Tibial artery (tissue), 4 donors: ENCODE results near the gene PROC.

ENCODE experiments used
- DNase-seq, 2 donors: peaks; one replicate each; pipeline ENCODE4 v3.0.0-alpha.2; 2019
- H3K27ac ChIP-seq, 2 donors: fragments of 200-600 bp; sonication (generic) in 1 of 2; 1 replicate in 1 of 2; 2 replicates in 1 of 2; pipeline ENCODE4 v1.5.1; 2018 to 2019; ENCODE audit warnings: mild to moderate bottlenecking in 1 of 2
- H3K27me3 ChIP-seq, 2 donors: fragments of 200-600 bp; sonication (generic) in 1 of 2; one replicate each; pipeline versions ENCODE4 v1.5.1 to v1.6.0; 2016 to 2019
- H3K36me3 ChIP-seq, 3 donors: fragments of 200-600 bp; sonication (generic) in 2 of 3; one replicate each; pipeline ENCODE4 v1.5.1; 2016 to 2019; ENCODE audit warnings: mild to moderate bottlenecking in 2 of 3
- H3K4me1 ChIP-seq, 4 donors: fragments of 200-600 bp; sonication (generic) in 2 of 4; 1 replicate in 3 of 4; 2 replicates in 1 of 4; pipeline ENCODE4 v1.5.1; 2016 to 2019
- H3K4me3 ChIP-seq, 2 donors: fragments of 200-600 bp; sonication (generic) in 1 of 2; 1 replicate in 1 of 2; 2 replicates in 1 of 2; pipeline ENCODE4 v1.5.1; 2018 to 2019; ENCODE audit warnings: mild to moderate bottlenecking in 2 of 2
- H3K9me3 ChIP-seq, 3 donors: fragments of 200-600 bp; sonication (generic) in 1 of 3; one replicate each; pipeline ENCODE4 v1.5.1; 2016 to 2019
- intact Hi-C: fragments of 100-400 bp; cut with DNase I; formaldehyde crosslinking; loops from one replicate; pipeline ENCODE4 v1.15.0; 2023; ENCODE audit warnings: low total_unique reads
- TF ChIP-seq, protein P1 (sequence below), 2 experiments: fragments of 200-600 bp in 1 of 2; fragments of 450-650 bp in 1 of 2; IDR thresholded peaks; one replicate each; pipeline ENCODE4 v1.5.1; 2017 to 2019; ENCODE audit warnings: antibody characterized with exemption in 2 of 2, mild to moderate bottlenecking in 1 of 2, moderate library complexity in 1 of 2

The PROC gene

GRCh38 chr2:127420039-127420864 is 2.0 kb downstream of the PROC start:
- Histone ChIP-seq H3K9me3 (no peaks in the 10 kb centered on the region), H3K27ac (peak overlapping the region in 1 of 2 donors; percentile 32), H3K4me1 (peaks cover 0 to 47% (median 35%) of the 10 kb centered on the region in 4 donors), H3K36me3 (no peaks in the 10 kb centered on the region), H3K27me3 (peaks cover 2 to 26% of the 10 kb centered on the region in 2 donors), H3K4me3 (no peak overlapping the region)
- no peak for DNase-seq
- intact Hi-C loops, result no loop called here
- TF ChIP-seq, protein P1, sequence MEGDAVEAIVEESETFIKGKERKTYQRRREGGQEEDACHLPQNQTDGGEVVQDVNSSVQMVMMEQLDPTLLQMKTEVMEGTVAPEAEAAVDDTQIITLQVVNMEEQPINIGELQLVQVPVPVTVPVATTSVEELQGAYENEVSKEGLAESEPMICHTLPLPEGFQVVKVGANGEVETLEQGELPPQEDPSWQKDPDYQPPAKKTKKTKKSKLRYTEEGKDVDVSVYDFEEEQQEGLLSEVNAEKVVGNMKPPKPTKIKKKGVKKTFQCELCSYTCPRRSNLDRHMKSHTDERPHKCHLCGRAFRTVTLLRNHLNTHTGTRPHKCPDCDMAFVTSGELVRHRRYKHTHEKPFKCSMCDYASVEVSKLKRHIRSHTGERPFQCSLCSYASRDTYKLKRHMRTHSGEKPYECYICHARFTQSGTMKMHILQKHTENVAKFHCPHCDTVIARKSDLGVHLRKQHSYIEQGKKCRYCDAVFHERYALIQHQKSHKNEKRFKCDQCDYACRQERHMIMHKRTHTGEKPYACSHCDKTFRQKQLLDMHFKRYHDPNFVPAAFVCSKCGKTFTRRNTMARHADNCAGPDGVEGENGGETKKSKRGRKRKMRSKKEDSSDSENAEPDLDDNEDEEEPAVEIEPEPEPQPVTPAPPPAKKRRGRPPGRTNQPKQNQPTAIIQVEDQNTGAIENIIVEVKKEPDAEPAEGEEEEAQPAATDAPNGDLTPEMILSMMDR (IDR thresholded peaks at IDR 0.05), result no peak

DNA sequence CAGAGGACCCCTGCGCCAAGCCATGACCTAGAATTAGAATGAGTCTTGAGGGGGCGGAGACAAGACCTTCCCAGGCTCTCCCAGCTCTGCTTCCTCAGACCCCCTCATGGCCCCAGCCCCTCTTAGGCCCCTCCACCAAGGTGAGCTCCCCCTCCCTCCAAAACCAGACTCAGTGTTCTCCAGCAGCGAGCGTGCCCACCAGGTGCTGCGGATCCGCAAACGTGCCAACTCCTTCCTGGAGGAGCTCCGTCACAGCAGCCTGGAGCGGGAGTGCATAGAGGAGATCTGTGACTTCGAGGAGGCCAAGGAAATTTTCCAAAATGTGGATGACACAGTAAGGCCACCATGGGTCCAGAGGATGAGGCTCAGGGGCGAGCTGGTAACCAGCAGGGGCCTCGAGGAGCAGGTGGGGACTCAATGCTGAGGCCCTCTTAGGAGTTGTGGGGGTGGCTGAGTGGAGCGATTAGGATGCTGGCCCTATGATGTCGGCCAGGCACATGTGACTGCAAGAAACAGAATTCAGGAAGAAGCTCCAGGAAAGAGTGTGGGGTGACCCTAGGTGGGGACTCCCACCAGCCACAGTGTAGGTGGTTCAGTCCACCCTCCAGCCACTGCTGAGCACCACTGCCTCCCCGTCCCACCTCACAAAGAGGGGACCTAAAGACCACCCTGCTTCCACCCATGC is 3.0 kb downstream of the PROC start:
- peaks cover 2 to 26% of the 10 kb centered on the region in 2 donors for H3K27me3 ChIP-seq

GRCh38 chr2:127421871-127422558 is 3.8 kb downstream of the PROC start:
- intact Hi-C loops, result no loop called here
- H3K4me1 ChIP-seq, result peaks cover 0 to 34% (median 22%) of the 10 kb centered on the region in 4 donors
- TF ChIP-seq, protein P1 (IDR thresholded peaks at IDR 0.05), result no peak
- no peaks in the 10 kb centered on the region for H3K9me3 ChIP-seq
- no peaks in the 10 kb centered on the region for H3K36me3 ChIP-seq
- H3K4me3 ChIP-seq, result no peak overlapping the region
- no peak for DNase-seq
- H3K27me3 ChIP-seq, result peaks cover 2 to 26% of the 10 kb centered on the region in 2 donors
- H3K27ac ChIP-seq, result no peak overlapping the region

More for the DNA sequence above, 3.0 kb downstream of the PROC start:
- no peak overlapping the region for H3K4me3 ChIP-seq
- H3K36me3 ChIP-seq, result no peaks in the 10 kb centered on the region
- no peak overlapping the region for H3K27ac ChIP-seq
- intact Hi-C loops, result no loop called here
- H3K9me3 ChIP-seq, result no peaks in the 10 kb centered on the region
- DNase-seq, result no peak
- TF ChIP-seq, protein P1 (IDR thresholded peaks at IDR 0.05), result no peak
- H3K4me1 ChIP-seq, result peaks cover 0 to 37% (median 25%) of the 10 kb centered on the region in 4 donors

DNA sequence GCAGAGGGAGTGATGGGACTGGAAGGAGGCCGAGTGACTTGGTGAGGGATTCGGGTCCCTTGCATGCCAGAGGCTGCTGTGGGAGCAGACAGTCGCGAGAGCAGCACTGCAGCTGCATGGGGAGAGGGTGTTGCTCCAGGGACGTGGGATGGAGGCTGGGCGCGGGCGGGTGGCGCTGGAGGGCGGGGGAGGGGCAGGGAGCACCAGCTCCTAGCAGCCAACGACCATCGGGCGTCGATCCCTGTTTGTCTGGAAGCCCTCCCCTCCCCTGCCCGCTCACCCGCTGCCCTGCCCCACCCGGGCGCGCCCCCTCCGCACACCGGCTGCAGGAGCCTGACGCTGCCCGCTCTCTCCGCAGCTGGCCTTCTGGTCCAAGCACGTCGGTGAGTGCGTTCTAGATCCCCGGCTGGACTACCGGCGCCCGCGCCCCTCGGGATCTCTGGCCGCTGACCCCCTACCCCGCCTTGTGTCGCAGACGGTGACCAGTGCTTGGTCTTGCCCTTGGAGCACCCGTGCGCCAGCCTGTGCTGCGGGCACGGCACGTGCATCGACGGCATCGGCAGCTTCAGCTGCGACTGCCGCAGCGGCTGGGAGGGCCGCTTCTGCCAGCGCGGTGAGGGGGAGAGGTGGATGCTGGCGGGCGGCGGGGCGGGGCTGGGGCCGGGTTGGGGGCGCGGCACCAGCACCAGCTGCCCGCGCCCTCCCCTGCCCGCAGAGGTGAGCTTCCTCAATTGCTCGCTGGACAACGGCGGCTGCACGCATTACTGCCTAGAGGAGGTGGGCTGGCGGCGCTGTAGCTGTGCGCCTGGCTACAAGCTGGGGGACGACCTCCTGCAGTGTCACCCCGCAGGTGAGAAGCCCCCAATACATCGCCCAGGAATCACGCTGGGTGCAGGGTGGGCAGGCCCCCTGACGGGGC is 4.6 kb downstream of the PROC start:
- intact Hi-C loops, result no loop called here
- Histone ChIP-seq H3K4me3 (peak overlapping the region; percentile 11 to 13), H3K9me3 (no peaks in the 10 kb centered on the region), H3K4me1 (peaks cover 0 to 34% (median 22%) of the 10 kb centered on the region in 4 donors), H3K27ac (no peak overlapping the region), H3K36me3 (no peaks in the 10 kb centered on the region), H3K27me3 (peaks cover 2 to 26% of the 10 kb centered on the region in 2 donors)
- no peak for DNase-seq
- TF ChIP-seq, protein P1 (IDR thresholded peaks at IDR 0.05), result no peak

GRCh38 chr2:127423478-127423843 is 5.2 kb downstream of the PROC start:
- DNase-seq, result no peak
- Histone ChIP-seq H3K4me3 (peak overlapping the region; percentile 11 to 13), H3K36me3 (peaks cover 0 to 4% (median 0%) of the 10 kb centered on the region in 3 donors), H3K4me1 (peaks cover 0 to 34% (median 22%) of the 10 kb centered on the region in 4 donors), H3K9me3 (no peaks in the 10 kb centered on the region), H3K27me3 (peaks cover 2 to 26% of the 10 kb centered on the region in 2 donors), H3K27ac (no peak overlapping the region)
- intact Hi-C loops, result no loop called here
- TF ChIP-seq, protein P1 (IDR thresholded peaks at IDR 0.05), result no peak
